K562 (cell line): ENCODE data around the gene FASTK. TPM values are rescaled to one million over a fixed set of nuclear protein-coding genes. Genes with fewer than 3 reads are reported as not detected.

Experiments used
- AFF4 ChIP-seq: sonication (generic); formaldehyde crosslinking; IDR thresholded peaks from 2 replicates; pipeline ENCODE4 v1.8.0; 2023; ENCODE audit warnings: mild to moderate bottlenecking, missing genetic modification reagents
- KDM4B ChIP-seq, 2 experiments: fragments of 450-650 bp in 1 of 2; sonication (generic) in 1 of 2; IDR thresholded peaks; 2 replicates each; pipeline ENCODE4 v1.6.1; 2016 to 2017; ENCODE audit warnings: borderline replicate concordance in 2 of 2, antibody characterized with exemption in 1 of 2, low read depth in 1 of 2, mild to moderate bottlenecking in 1 of 2
- KLF13 ChIP-seq: fragments of 450-650 bp; IDR thresholded peaks from 2 replicates; pipeline ENCODE4 v1.6.1; 2016; ENCODE audit warnings: missing genetic modification characterization, low read depth, mild to moderate bottlenecking, missing compliant biosample characterization, moderate library complexity, borderline replicate concordance
- TAF1 ChIP-seq: IDR thresholded peaks from 2 replicates; pipeline ENCODE4 v1.6.1; 2011; ENCODE audit warnings: mild to moderate bottlenecking, low read length, moderate library complexity; ENCODE audit not compliant: insufficient read depth, control insufficient read depth, severe bottlenecking; ENCODE audit errors: extremely low read depth
- U2AF1 ChIP-seq: fragments of 200-400 bp; formaldehyde crosslinking; optimal IDR thresholded peaks from 2 replicates; pipeline ENCODE3; 2017; ENCODE audit warnings: mild to moderate bottlenecking, low read depth, low read length, moderate library complexity
- ZNF551 ChIP-seq: fragments of 250-450 bp; sonication (Bioruptor Pico); IDR thresholded peaks from 2 replicates; pipeline ENCODE4 v1.5.0; 2021; ENCODE audit warnings: mild to moderate bottlenecking, moderate library complexity
- polyA plus RNA-seq, 8 experiments: library from polyadenylated mRNA; depleted of rRNA in 4 of 8; stranded (reverse) in 5 of 8; unstranded in 3 of 8; fragments of >200 nt; fragmentation: Nextera tagmentation in 2 of 8; fragmentation: Illumina TruSeq in 1 of 8; extraction: Ambion mirVana in 2 of 8; extraction: Trizol in 1 of 8; gene quantifications; 2 replicates each; pipeline versions ENCODE4 v1.2.1 to v1.2.3, GENCODE V29; 2011 to 2014; ENCODE audit warnings: inconsistent platforms in 1 of 8, missing spikeins in 1 of 8
- total RNA-seq, 7 experiments: library from RNA; depleted of rRNA in 6 of 7; stranded (reverse); fragments of >200 nt in 6 of 7; fragmentation: Illumina TruSeq in 2 of 7; extraction: Trizol in 2 of 7; gene quantifications; 2 replicates each; pipeline versions ENCODE4 v1.2.1 to v1.2.3, GENCODE V29; 2011 to 2021; ENCODE audit warnings: low replicate concordance in 1 of 7
- TF ChIP-seq, protein P1 (sequence below), 2 experiments: fragments of 250-450 bp in 1 of 2; fragments of 450-650 bp in 1 of 2; sonication (Bioruptor Pico) in 1 of 2; IDR thresholded peaks; 2 replicates each; pipeline versions ENCODE4 v1.6.1 to v1.8.0; 2016 to 2021; ENCODE audit warnings: mild to moderate bottlenecking in 2 of 2, moderate library complexity in 2 of 2, missing compliant biosample characterization in 1 of 2, missing genetic modification characterization in 1 of 2
- TF ChIP-seq, protein P2 (sequence below): IDR thresholded peaks from 2 replicates; pipeline ENCODE4 v1.6.1; 2011; ENCODE audit not compliant: insufficient read length; ENCODE audit errors: extremely low read depth
- TF ChIP-seq, protein P3 (sequence below): fragments of 450-650 bp; IDR thresholded peaks from 2 replicates; pipeline ENCODE4 v1.6.1; 2014; ENCODE audit warnings: low read depth, mild to moderate bottlenecking, moderate library complexity, borderline replicate concordance
- TF ChIP-seq, protein P4 (sequence below): sonication (generic); formaldehyde crosslinking; IDR thresholded peaks from 2 replicates; pipeline ENCODE4 v1.9.0; 2022; ENCODE audit warnings: mild to moderate bottlenecking, missing genetic modification reagents
- TF ChIP-seq, protein P5 (sequence below), 2 experiments: fragments of 450-650 bp in 1 of 2; IDR thresholded peaks; 2 replicates each; pipeline ENCODE4 v1.6.1; 2011 to 2017; ENCODE audit warnings: low read depth in 2 of 2, antibody characterized with exemption in 1 of 2, borderline replicate concordance in 1 of 2, low read length in 1 of 2, mild to moderate bottlenecking in 1 of 2, mixed read lengths in 1 of 2; ENCODE audit not compliant: control insufficient read depth in 1 of 2

Gene FASTK
- total and polyA plus RNA-seq, 9 of the 15 experiments (the other 6 are each of a cell fraction or from before 2014, with no cell fraction given): 0.51 to 150 (median 48.2) TPM

GRCh38 chr7:151083071-151083823, 2.6 kb upstream of the FASTK start, which contains the start of gene TMUB1 (continued):
- TF ChIP-seq, protein P1, sequence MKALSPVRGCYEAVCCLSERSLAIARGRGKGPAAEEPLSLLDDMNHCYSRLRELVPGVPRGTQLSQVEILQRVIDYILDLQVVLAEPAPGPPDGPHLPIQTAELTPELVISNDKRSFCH (CRISPR knock-in tag; IDR thresholded peaks at IDR 0.05): no peak
- TF ChIP-seq, protein P1 (tag; IDR thresholded peaks at IDR 0.05): peak; percentile 29; the same call in 1 of the 2 replicates
- TF ChIP-seq, protein P2, sequence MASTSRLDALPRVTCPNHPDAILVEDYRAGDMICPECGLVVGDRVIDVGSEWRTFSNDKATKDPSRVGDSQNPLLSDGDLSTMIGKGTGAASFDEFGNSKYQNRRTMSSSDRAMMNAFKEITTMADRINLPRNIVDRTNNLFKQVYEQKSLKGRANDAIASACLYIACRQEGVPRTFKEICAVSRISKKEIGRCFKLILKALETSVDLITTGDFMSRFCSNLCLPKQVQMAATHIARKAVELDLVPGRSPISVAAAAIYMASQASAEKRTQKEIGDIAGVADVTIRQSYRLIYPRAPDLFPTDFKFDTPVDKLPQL: no peak
- TF ChIP-seq KDM4B (IDR thresholded peaks at IDR 0.05; ENCODE audit: borderline replicate concordance in 2 of 2, low read depth in 1 of 2) (peak in 1 of 2 experiments; percentile 80; a peak in 1 of 4 replicates), U2AF1 (peak; percentile 15), AFF4 (0 out of 2 replicates have a peak, but pooled peaks have one; percentile 44), ZNF551 (CRISPR knock-in tag) (no peak), TAF1 (peak; percentile 41), KLF13 (tag) (no peak)
- TF ChIP-seq, protein P3, sequence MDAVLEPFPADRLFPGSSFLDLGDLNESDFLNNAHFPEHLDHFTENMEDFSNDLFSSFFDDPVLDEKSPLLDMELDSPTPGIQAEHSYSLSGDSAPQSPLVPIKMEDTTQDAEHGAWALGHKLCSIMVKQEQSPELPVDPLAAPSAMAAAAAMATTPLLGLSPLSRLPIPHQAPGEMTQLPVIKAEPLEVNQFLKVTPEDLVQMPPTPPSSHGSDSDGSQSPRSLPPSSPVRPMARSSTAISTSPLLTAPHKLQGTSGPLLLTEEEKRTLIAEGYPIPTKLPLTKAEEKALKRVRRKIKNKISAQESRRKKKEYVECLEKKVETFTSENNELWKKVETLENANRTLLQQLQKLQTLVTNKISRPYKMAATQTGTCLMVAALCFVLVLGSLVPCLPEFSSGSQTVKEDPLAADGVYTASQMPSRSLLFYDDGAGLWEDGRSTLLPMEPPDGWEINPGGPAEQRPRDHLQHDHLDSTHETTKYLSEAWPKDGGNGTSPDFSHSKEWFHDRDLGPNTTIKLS: peak; percentile 81
- TF ChIP-seq, protein P4, sequence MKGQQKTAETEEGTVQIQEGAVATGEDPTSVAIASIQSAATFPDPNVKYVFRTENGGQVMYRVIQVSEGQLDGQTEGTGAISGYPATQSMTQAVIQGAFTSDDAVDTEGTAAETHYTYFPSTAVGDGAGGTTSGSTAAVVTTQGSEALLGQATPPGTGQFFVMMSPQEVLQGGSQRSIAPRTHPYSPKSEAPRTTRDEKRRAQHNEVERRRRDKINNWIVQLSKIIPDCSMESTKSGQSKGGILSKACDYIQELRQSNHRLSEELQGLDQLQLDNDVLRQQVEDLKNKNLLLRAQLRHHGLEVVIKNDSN (CRISPR knock-in tag): peak; percentile 76
- TF ChIP-seq, protein P5, sequence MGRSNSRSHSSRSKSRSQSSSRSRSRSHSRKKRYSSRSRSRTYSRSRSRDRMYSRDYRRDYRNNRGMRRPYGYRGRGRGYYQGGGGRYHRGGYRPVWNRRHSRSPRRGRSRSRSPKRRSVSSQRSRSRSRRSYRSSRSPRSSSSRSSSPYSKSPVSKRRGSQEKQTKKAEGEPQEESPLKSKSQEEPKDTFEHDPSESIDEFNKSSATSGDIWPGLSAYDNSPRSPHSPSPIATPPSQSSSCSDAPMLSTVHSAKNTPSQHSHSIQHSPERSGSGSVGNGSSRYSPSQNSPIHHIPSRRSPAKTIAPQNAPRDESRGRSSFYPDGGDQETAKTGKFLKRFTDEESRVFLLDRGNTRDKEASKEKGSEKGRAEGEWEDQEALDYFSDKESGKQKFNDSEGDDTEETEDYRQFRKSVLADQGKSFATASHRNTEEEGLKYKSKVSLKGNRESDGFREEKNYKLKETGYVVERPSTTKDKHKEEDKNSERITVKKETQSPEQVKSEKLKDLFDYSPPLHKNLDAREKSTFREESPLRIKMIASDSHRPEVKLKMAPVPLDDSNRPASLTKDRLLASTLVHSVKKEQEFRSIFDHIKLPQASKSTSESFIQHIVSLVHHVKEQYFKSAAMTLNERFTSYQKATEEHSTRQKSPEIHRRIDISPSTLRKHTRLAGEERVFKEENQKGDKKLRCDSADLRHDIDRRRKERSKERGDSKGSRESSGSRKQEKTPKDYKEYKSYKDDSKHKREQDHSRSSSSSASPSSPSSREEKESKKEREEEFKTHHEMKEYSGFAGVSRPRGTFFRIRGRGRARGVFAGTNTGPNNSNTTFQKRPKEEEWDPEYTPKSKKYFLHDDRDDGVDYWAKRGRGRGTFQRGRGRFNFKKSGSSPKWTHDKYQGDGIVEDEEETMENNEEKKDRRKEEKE (IDR thresholded peaks at IDR 0.05; ENCODE audit: borderline replicate concordance in 1 of 2, control insufficient read depth in 1 of 2, low read depth in 2 of 2, low read length in 1 of 2): no peak
